H1 (cell line): Measurements from ENCODE around the gene LRPPRC. TPM values are rescaled to one million over a fixed set of nuclear protein-coding genes. Genes with fewer than 3 reads are reported as not detected.

Experiments used
- CTCF ChIA-PET: fragments of 300-600 bp; sonication (Branson Sonifier 250); formaldehyde crosslinking; loops from one replicate; lab custom pipeline; 2021; ENCODE audit not compliant: partially characterized antibody; lab: Charles Lee
- POLR2A ChIA-PET: fragments of 300-600 bp; sonication (Branson Sonifier 250); formaldehyde crosslinking; loops from one replicate; lab custom pipeline; 2021; ENCODE audit warnings: inconsistent platforms; ENCODE audit not compliant: partially characterized antibody; lab: Charles Lee
- DNase-seq, 2 experiments: peaks; one replicate each; pipeline versions ENCODE4 v3.0.0 to v3.0.0-alpha.2; 2010 to 2022; ENCODE audit warnings: low spot score in 2 of 2, low read depth in 1 of 2, mixed read lengths in 1 of 2
- FAIRE-seq: peaks from 2 replicates; lab custom pipeline; 2011; peaks lifted over from hg19 to GRCh38; lab: Jason Lieb, UNC
- H2AFZ ChIP-seq: 2 replicates; pipeline ENCODE4 v1.8.1; 2012; ENCODE audit warnings: low read length, inconsistent platforms
- H2AK5ac ChIP-seq: 2 replicates; pipeline ENCODE4 v1.6.1; 2013; ENCODE audit warnings: low read depth, low read length
- H2BK120ac ChIP-seq: replicated peaks from 2 replicates; pipeline ENCODE3; 2013; ENCODE audit warnings: low read depth, low read length, inconsistent platforms
- H2BK12ac ChIP-seq: 2 replicates; pipeline ENCODE4 v1.6.1; 2013; ENCODE audit warnings: low read depth, low read length
- H2BK15ac ChIP-seq: 2 replicates; pipeline ENCODE4 v1.6.1; 2013; ENCODE audit warnings: low read length
- H2BK20ac ChIP-seq: 2 replicates; pipeline ENCODE4 v1.6.1; 2013; ENCODE audit warnings: low read length
- H2BK5ac ChIP-seq: 2 replicates; pipeline ENCODE4 v1.6.1; 2013; ENCODE audit warnings: low read depth, low read length
- H3K14ac ChIP-seq: 2 replicates; pipeline ENCODE4 v1.6.1; 2013; ENCODE audit warnings: inconsistent platforms; ENCODE audit not compliant: insufficient read length
- H3K18ac ChIP-seq: 2 replicates; pipeline ENCODE4 v1.6.1; 2013; ENCODE audit warnings: low read length; ENCODE audit errors: extremely low read depth
- H3K23ac ChIP-seq: 2 replicates; pipeline ENCODE4 v1.6.1; 2013; ENCODE audit warnings: inconsistent platforms; ENCODE audit not compliant: insufficient read length
- H3K23me2 ChIP-seq: 2 replicates; pipeline ENCODE4 v1.6.1; 2013; ENCODE audit warnings: low read depth, low read length
- H3K27ac ChIP-seq: 2 replicates; pipeline ENCODE4 v1.6.1; 2011; ENCODE audit warnings: low read depth, low read length, inconsistent platforms
- H3K27me3 ChIP-seq, 4 experiments: replicated peaks in 1 of 4; 1 replicate in 1 of 4; 2 replicates in 3 of 4; pipeline versions ENCODE4 v1.6.1 to v1.8.1; 2011 to 2013; ENCODE audit warnings: low read length in 3 of 4, mild to moderate bottlenecking in 3 of 4, inconsistent platforms in 2 of 4, mixed read lengths in 2 of 4, moderate library complexity in 1 of 4; ENCODE audit not compliant: control insufficient read depth in 3 of 4, insufficient read depth in 3 of 4; ENCODE audit errors: extremely low read depth in 1 of 4
- H3K36me3 ChIP-seq, 4 experiments: 2 replicates each; pipeline versions ENCODE4 v1.6.1 to v1.8.1; 2011 to 2013; ENCODE audit warnings: mild to moderate bottlenecking in 4 of 4, low read length in 3 of 4, moderate library complexity in 2 of 4, control low read depth in 1 of 4, inconsistent platforms in 1 of 4; ENCODE audit not compliant: insufficient read depth in 4 of 4, control insufficient read depth in 2 of 4
- H3K4ac ChIP-seq: replicated peaks from 2 replicates; pipeline ENCODE3; 2013; ENCODE audit warnings: low read length, low read depth, mixed read lengths, inconsistent platforms; ENCODE audit not compliant: insufficient read length
- H3K4me1 ChIP-seq, 4 experiments: replicated peaks in 1 of 4; 1 replicate in 1 of 4; 2 replicates in 3 of 4; pipeline versions ENCODE4 v1.6.1 to v1.8.1; 2011 to 2013; ENCODE audit warnings: low read length in 3 of 4, inconsistent platforms in 2 of 4, mixed read lengths in 1 of 4; ENCODE audit not compliant: insufficient read depth in 4 of 4, control insufficient read depth in 3 of 4
- H3K4me2 ChIP-seq, 2 experiments: 2 replicates each; pipeline versions ENCODE4 v1.6.1 to v1.8.1; 2011 to 2013; ENCODE audit warnings: low read depth in 2 of 2, low read length in 2 of 2, control low read depth in 1 of 2, inconsistent platforms in 1 of 2, mild to moderate bottlenecking in 1 of 2; ENCODE audit not compliant: insufficient read depth in 1 of 2
- H3K4me3 ChIP-seq, 4 experiments: fragments of 200-600, 300-600 bp in 1 of 4; sonication (generic), shearing (Covaris generic), sonication (Bioruptor Twin) in 1 of 4; 2 replicates each; pipeline versions ENCODE4 v1.5.1 to v1.8.1; 2011 to 2016; ENCODE audit warnings: low read length in 4 of 4, low read depth in 3 of 4, control low read depth in 2 of 4, inconsistent platforms in 2 of 4, mild to moderate bottlenecking in 2 of 4, mixed read lengths in 1 of 4, moderate library complexity in 1 of 4; ENCODE audit not compliant: insufficient read depth in 2 of 4; ENCODE audit errors: extremely low read depth in 1 of 4
- H3K56ac ChIP-seq: replicated peaks from 2 replicates; pipeline ENCODE3; 2013; ENCODE audit warnings: low read depth, mild to moderate bottlenecking, mixed read lengths, low read length, inconsistent platforms; ENCODE audit not compliant: insufficient read length
- H3K79me1 ChIP-seq: 2 replicates; pipeline ENCODE4 v1.6.1; 2013; ENCODE audit warnings: low read depth, low read length, control low read depth
- H3K79me2 ChIP-seq, 2 experiments: 2 replicates each; pipeline versions ENCODE4 v1.6.1 to v1.8.1; 2012 to 2013; ENCODE audit warnings: low read length in 2 of 2, mild to moderate bottlenecking in 2 of 2, inconsistent platforms in 1 of 2; ENCODE audit not compliant: insufficient read depth in 2 of 2, control insufficient read depth in 1 of 2
- H3K9ac ChIP-seq, 4 experiments: replicated peaks in 1 of 4; 1 replicate in 1 of 4; 2 replicates in 3 of 4; pipeline versions ENCODE4 v1.6.1 to v1.8.1; 2011 to 2013; ENCODE audit warnings: low read depth in 3 of 4, low read length in 3 of 4, control low read depth in 2 of 4, mild to moderate bottlenecking in 2 of 4, moderate library complexity in 2 of 4, inconsistent platforms in 1 of 4; ENCODE audit errors: extremely low read depth in 1 of 4
- H3K9me3 ChIP-seq, 2 experiments: 2 replicates each; pipeline versions ENCODE4 v1.6.1 to v1.8.1; 2012 to 2013; ENCODE audit warnings: mild to moderate bottlenecking in 2 of 2, moderate library complexity in 2 of 2, control low read depth in 1 of 2, inconsistent platforms in 1 of 2, low read depth in 1 of 2, low read length in 1 of 2, mixed read lengths in 1 of 2; ENCODE audit not compliant: insufficient read depth in 2 of 2
- H4K20me1 ChIP-seq, 2 experiments: replicated peaks in 1 of 2; 2 replicates each; pipeline versions ENCODE3 to v1.8.1; 2011 to 2013; ENCODE audit warnings: inconsistent platforms in 2 of 2, low read length in 2 of 2, mild to moderate bottlenecking in 1 of 2; ENCODE audit not compliant: insufficient read depth in 2 of 2, control insufficient read depth in 1 of 2
- H4K5ac ChIP-seq: 2 replicates; pipeline ENCODE4 v1.6.1; 2013; ENCODE audit warnings: low read length, low read depth, mixed read lengths, inconsistent platforms; ENCODE audit not compliant: insufficient read length
- H4K8ac ChIP-seq: 2 replicates; pipeline ENCODE4 v1.8.0; 2013; ENCODE audit warnings: mild to moderate bottlenecking, moderate library complexity, low read length, inconsistent platforms; ENCODE audit not compliant: insufficient read depth; ENCODE audit errors: extremely low read depth
- H4K91ac ChIP-seq: replicated peaks from 2 replicates; pipeline ENCODE3; 2013; ENCODE audit warnings: low read length, mixed read lengths, inconsistent platforms; ENCODE audit not compliant: insufficient read length
- POLR2A ChIP-seq, 2 experiments: IDR thresholded peaks; 1 replicate in 1 of 2; 2 replicates in 1 of 2; pipeline ENCODE4 v1.6.1; 2011; ENCODE audit warnings: low read depth in 2 of 2, low read length in 2 of 2, mild to moderate bottlenecking in 2 of 2; ENCODE audit errors: control extremely low read depth in 1 of 2
- POLR2AphosphoS5 ChIP-seq: IDR thresholded peaks from 2 replicates; pipeline ENCODE4 v1.6.1; 2011; ENCODE audit warnings: low read depth, low read length
- TCF12 ChIP-seq: IDR thresholded peaks from 2 replicates; pipeline ENCODE4 v1.6.1; 2011; ENCODE audit warnings: low read depth, mild to moderate bottlenecking, low read length
- WGBS, 2 experiments: shearing (Covaris generic) in 1 of 2; methylation state at CpG; one replicate each; pipeline versions ENCODE4 v1.1.6 to v1.1.7; 2013 to 2015; ENCODE audit warnings: low lambda C conversion rate in 2 of 2, mixed read lengths in 2 of 2, inconsistent platforms in 1 of 2, low coverage in 1 of 2, missing lambda C conversion rate in 1 of 2; ENCODE audit not compliant: insufficient replicate concordance in 2 of 2, insufficient coverage in 1 of 2, insufficient read length in 1 of 2; ENCODE audit errors: extremely low coverage in 1 of 2, missing lambda C conversion rate in 1 of 2; 5-methylcytosine and 5-hydroxymethylcytosine counted together
- polyA plus RNA-seq, 7 experiments: library from polyadenylated mRNA; depleted of rRNA in 3 of 7; stranded (reverse) in 5 of 7; unstranded in 2 of 7; fragments of >200 nt in 5 of 7; fragments of 200-250 nt in 2 of 7; gene quantifications; 1 replicate in 5 of 7; 2 replicates in 1 of 7; 4 replicates in 1 of 7; pipeline versions ENCODE4 v1.2.1 to v1.2.3, GENCODE V29; 2011 to 2013; ENCODE audit warnings: missing spikeins in 2 of 7, mixed read lengths in 2 of 7
- total RNA-seq: library from RNA; stranded (reverse); fragmentation: NEBNext Ultra II Directional; extraction: Animal tissue kit (Norgen Biotek cat#: 25700); gene quantifications from 2 replicates; pipeline ENCODE4 v1.2.1, GENCODE V29; 2021

Gene LRPPRC
- total and polyA plus RNA-seq, 2 of the 8 experiments (the other 6 are each of a cell fraction or from before 2014, with no cell fraction given), result 43.4 to 167 TPM

DNA sequence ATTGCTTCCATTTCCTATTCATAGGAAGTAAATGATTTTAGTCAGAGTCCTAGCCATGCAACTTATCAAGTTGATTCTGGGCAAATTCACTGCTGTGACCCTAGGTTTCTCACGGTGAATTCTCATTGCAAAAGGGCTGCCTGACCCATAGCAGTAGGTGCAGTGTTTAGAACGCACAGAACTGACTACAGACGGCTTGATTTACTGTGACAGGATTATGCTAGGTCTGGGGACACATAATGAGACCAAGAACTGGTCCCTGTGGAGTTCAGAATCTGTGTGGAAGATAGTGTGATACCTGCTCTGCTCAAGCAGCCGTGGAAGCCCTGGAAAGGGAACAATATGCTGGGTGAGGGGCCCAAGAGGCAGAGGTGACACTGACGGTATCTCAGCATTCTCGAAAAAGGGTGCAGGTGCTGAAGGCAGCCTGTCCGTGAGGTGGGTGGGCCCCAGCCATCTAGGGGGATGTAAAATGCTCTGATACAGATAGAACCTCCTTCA lies 110.6 kb downstream of the LRPPRC start:
- CTCF ChIA-PET, result interaction anchor here (1.1 to 2.9 kb wide), 2 partner anchors 7 to 275 kb away, joined by 4 to 8 read pairs; no protein-coding TSS in a partner anchor
- no peak for TF ChIP-seq TCF12
- peak; percentile 63; the same call in 1 of the 2 replicates for TF ChIP-seq POLR2AphosphoS5
- TF ChIP-seq POLR2A (IDR thresholded peaks at IDR 0.05; ENCODE audit: control extremely low read depth in 1 of 2, low read depth in 2 of 2, low read length in 2 of 2), result 0 out of 3 replicates have a peak, but pooled peaks of 1 of the 2 experiments have one; percentile 27

More for the DNA sequence above, 110.6 kb downstream of the LRPPRC start:
- H3K56ac ChIP-seq, result no peak overlapping the region
- no peak overlapping the region for H3K4ac ChIP-seq
- H4K20me1 ChIP-seq, result peaks cover 0 to 2% of the 10 kb centered on the region in 2 experiments
- no peak overlapping the region for H2AFZ ChIP-seq
- H3K14ac ChIP-seq, result no peak overlapping the region
- H3K9me3 ChIP-seq, result no peaks in the 10 kb centered on the region
- H3K79me2 ChIP-seq, result no peaks in the 10 kb centered on the region
- no peak overlapping the region for H3K9ac ChIP-seq
- no peak overlapping the region for H2BK15ac ChIP-seq
- no peak overlapping the region for H2BK20ac ChIP-seq
- H2BK120ac ChIP-seq, result no peak overlapping the region
- H3K79me1 ChIP-seq, result no peaks in the 10 kb centered on the region
- POLR2A ChIA-PET, result no interaction called here
- DNase-seq, result no peak
- 93% methylated on average over 7 of the region's 7 CpGs; no CpG with 5 or more reads in 1 of the 2 experiments for WGBS, 2 experiments
- H2AK5ac ChIP-seq, result no peak overlapping the region
- H3K4me2 ChIP-seq, result no peak overlapping the region
- no peaks in the 10 kb centered on the region for H3K27me3 ChIP-seq
- FAIRE-seq, result no peak
- H3K4me1 ChIP-seq, result no peaks in the 10 kb centered on the region
- no peak overlapping the region for H3K4me3 ChIP-seq
- no peak overlapping the region for H2BK12ac ChIP-seq
- no peak overlapping the region for H2BK5ac ChIP-seq
- no peak overlapping the region for H4K91ac ChIP-seq
- no peak overlapping the region for H4K5ac ChIP-seq
- H3K23me2 ChIP-seq, result no peaks in the 10 kb centered on the region
- H4K8ac ChIP-seq, result no peak overlapping the region
- H3K18ac ChIP-seq, result no peak overlapping the region
- peaks cover 9 to 38% (median 25%) of the 10 kb centered on the region in 4 experiments for H3K36me3 ChIP-seq
- H3K23ac ChIP-seq, result no peak overlapping the region
- H3K27ac ChIP-seq, result no peak overlapping the region
